Measurements from ENCODE around the gene GPS2.

DNA sequence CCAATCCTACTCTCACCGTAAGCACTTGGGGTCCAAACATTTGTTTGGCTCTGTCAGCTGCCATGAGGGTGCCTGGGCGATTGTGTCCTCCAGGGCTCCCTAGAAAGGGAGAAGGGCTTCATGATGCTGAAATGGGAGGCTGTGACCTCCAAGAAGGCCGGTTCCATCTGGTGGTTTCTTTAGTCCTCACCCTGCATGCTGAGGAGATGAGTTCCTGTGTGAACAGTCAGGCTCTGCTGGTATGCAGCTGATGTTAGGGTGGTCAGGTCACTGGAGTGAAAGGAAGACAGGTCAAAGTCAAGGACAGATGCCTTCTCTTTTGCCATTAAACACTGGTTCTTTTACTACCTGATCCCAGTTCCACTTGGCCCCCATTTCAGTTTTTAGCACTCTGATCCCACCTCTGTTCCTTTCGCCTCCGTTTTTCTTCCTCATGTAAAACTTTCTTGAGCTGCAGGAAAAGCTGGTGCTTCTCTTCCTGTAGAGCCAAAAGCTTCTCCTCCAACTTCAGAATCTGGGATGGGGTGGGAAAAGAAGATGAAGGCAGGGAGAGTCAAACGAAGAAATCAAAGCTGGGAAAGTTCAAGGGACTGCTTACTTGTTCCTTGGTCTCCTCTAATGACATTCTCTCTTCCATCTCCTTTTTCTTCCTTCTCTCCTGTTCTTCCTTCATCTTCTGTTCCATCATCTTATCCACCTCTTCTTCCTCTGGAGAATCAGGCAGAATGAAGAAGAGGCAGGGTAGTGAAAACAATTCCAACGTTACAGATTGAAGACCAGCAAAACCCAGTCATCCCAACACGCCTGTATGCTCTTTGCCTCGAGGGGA, 1.1 kb downstream of the GPS2 start:
- TF ChIP-seq, protein P1, sequence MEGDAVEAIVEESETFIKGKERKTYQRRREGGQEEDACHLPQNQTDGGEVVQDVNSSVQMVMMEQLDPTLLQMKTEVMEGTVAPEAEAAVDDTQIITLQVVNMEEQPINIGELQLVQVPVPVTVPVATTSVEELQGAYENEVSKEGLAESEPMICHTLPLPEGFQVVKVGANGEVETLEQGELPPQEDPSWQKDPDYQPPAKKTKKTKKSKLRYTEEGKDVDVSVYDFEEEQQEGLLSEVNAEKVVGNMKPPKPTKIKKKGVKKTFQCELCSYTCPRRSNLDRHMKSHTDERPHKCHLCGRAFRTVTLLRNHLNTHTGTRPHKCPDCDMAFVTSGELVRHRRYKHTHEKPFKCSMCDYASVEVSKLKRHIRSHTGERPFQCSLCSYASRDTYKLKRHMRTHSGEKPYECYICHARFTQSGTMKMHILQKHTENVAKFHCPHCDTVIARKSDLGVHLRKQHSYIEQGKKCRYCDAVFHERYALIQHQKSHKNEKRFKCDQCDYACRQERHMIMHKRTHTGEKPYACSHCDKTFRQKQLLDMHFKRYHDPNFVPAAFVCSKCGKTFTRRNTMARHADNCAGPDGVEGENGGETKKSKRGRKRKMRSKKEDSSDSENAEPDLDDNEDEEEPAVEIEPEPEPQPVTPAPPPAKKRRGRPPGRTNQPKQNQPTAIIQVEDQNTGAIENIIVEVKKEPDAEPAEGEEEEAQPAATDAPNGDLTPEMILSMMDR (IDR thresholded peaks at IDR 0.05), result no peak
- no peak for TF ChIP-seq POLR2A (IDR thresholded peaks at IDR 0.05)
